H1 (cell line): Measurements from ENCODE around the gene TWIST2. TPM values are rescaled to one million over a fixed set of nuclear protein-coding genes. Genes with fewer than 3 reads are reported as not detected.

Experiments used
- CTCF ChIA-PET: fragments of 300-600 bp; sonication (Branson Sonifier 250); formaldehyde crosslinking; loops from one replicate; lab custom pipeline; 2021; ENCODE audit not compliant: partially characterized antibody; lab: Charles Lee
- POLR2A ChIA-PET: fragments of 300-600 bp; sonication (Branson Sonifier 250); formaldehyde crosslinking; loops from one replicate; lab custom pipeline; 2021; ENCODE audit warnings: inconsistent platforms; ENCODE audit not compliant: partially characterized antibody; lab: Charles Lee
- DNase-seq, 2 experiments: peaks; one replicate each; pipeline versions ENCODE4 v3.0.0 to v3.0.0-alpha.2; 2010 to 2022; ENCODE audit warnings: low spot score in 2 of 2, low read depth in 1 of 2, mixed read lengths in 1 of 2
- FAIRE-seq: peaks from 2 replicates; lab custom pipeline; 2011; peaks lifted over from hg19 to GRCh38; lab: Jason Lieb, UNC
- H2AFZ ChIP-seq: 2 replicates; pipeline ENCODE4 v1.8.1; 2012; ENCODE audit warnings: low read length, inconsistent platforms
- H2AK5ac ChIP-seq: 2 replicates; pipeline ENCODE4 v1.6.1; 2013; ENCODE audit warnings: low read depth, low read length
- H2BK120ac ChIP-seq: replicated peaks from 2 replicates; pipeline ENCODE3; 2013; ENCODE audit warnings: low read depth, low read length, inconsistent platforms
- H2BK12ac ChIP-seq: 2 replicates; pipeline ENCODE4 v1.6.1; 2013; ENCODE audit warnings: low read depth, low read length
- H2BK15ac ChIP-seq: 2 replicates; pipeline ENCODE4 v1.6.1; 2013; ENCODE audit warnings: low read length
- H2BK20ac ChIP-seq: 2 replicates; pipeline ENCODE4 v1.6.1; 2013; ENCODE audit warnings: low read length
- H2BK5ac ChIP-seq: 2 replicates; pipeline ENCODE4 v1.6.1; 2013; ENCODE audit warnings: low read depth, low read length
- H3K14ac ChIP-seq: 2 replicates; pipeline ENCODE4 v1.6.1; 2013; ENCODE audit warnings: inconsistent platforms; ENCODE audit not compliant: insufficient read length
- H3K18ac ChIP-seq: 2 replicates; pipeline ENCODE4 v1.6.1; 2013; ENCODE audit warnings: low read length; ENCODE audit errors: extremely low read depth
- H3K23ac ChIP-seq: 2 replicates; pipeline ENCODE4 v1.6.1; 2013; ENCODE audit warnings: inconsistent platforms; ENCODE audit not compliant: insufficient read length
- H3K23me2 ChIP-seq: 2 replicates; pipeline ENCODE4 v1.6.1; 2013; ENCODE audit warnings: low read depth, low read length
- H3K27ac ChIP-seq: 2 replicates; pipeline ENCODE4 v1.6.1; 2011; ENCODE audit warnings: low read depth, low read length, inconsistent platforms
- H3K27me3 ChIP-seq, 4 experiments: replicated peaks in 1 of 4; 1 replicate in 1 of 4; 2 replicates in 3 of 4; pipeline versions ENCODE4 v1.6.1 to v1.8.1; 2011 to 2013; ENCODE audit warnings: low read length in 3 of 4, mild to moderate bottlenecking in 3 of 4, inconsistent platforms in 2 of 4, mixed read lengths in 2 of 4, moderate library complexity in 1 of 4; ENCODE audit not compliant: control insufficient read depth in 3 of 4, insufficient read depth in 3 of 4; ENCODE audit errors: extremely low read depth in 1 of 4
- H3K36me3 ChIP-seq, 4 experiments: 2 replicates each; pipeline versions ENCODE4 v1.6.1 to v1.8.1; 2011 to 2013; ENCODE audit warnings: mild to moderate bottlenecking in 4 of 4, low read length in 3 of 4, moderate library complexity in 2 of 4, control low read depth in 1 of 4, inconsistent platforms in 1 of 4; ENCODE audit not compliant: insufficient read depth in 4 of 4, control insufficient read depth in 2 of 4
- H3K4ac ChIP-seq: replicated peaks from 2 replicates; pipeline ENCODE3; 2013; ENCODE audit warnings: low read length, low read depth, mixed read lengths, inconsistent platforms; ENCODE audit not compliant: insufficient read length
- H3K4me1 ChIP-seq, 4 experiments: replicated peaks in 1 of 4; 1 replicate in 1 of 4; 2 replicates in 3 of 4; pipeline versions ENCODE4 v1.6.1 to v1.8.1; 2011 to 2013; ENCODE audit warnings: low read length in 3 of 4, inconsistent platforms in 2 of 4, mixed read lengths in 1 of 4; ENCODE audit not compliant: insufficient read depth in 4 of 4, control insufficient read depth in 3 of 4
- H3K4me2 ChIP-seq, 2 experiments: 2 replicates each; pipeline versions ENCODE4 v1.6.1 to v1.8.1; 2011 to 2013; ENCODE audit warnings: low read depth in 2 of 2, low read length in 2 of 2, control low read depth in 1 of 2, inconsistent platforms in 1 of 2, mild to moderate bottlenecking in 1 of 2; ENCODE audit not compliant: insufficient read depth in 1 of 2
- H3K4me3 ChIP-seq, 4 experiments: fragments of 200-600, 300-600 bp in 1 of 4; sonication (generic), shearing (Covaris generic), sonication (Bioruptor Twin) in 1 of 4; 2 replicates each; pipeline versions ENCODE4 v1.5.1 to v1.8.1; 2011 to 2016; ENCODE audit warnings: low read length in 4 of 4, low read depth in 3 of 4, control low read depth in 2 of 4, inconsistent platforms in 2 of 4, mild to moderate bottlenecking in 2 of 4, mixed read lengths in 1 of 4, moderate library complexity in 1 of 4; ENCODE audit not compliant: insufficient read depth in 2 of 4; ENCODE audit errors: extremely low read depth in 1 of 4
- H3K56ac ChIP-seq: replicated peaks from 2 replicates; pipeline ENCODE3; 2013; ENCODE audit warnings: low read depth, mild to moderate bottlenecking, mixed read lengths, low read length, inconsistent platforms; ENCODE audit not compliant: insufficient read length
- H3K79me1 ChIP-seq: 2 replicates; pipeline ENCODE4 v1.6.1; 2013; ENCODE audit warnings: low read depth, low read length, control low read depth
- H3K79me2 ChIP-seq, 2 experiments: 2 replicates each; pipeline versions ENCODE4 v1.6.1 to v1.8.1; 2012 to 2013; ENCODE audit warnings: low read length in 2 of 2, mild to moderate bottlenecking in 2 of 2, inconsistent platforms in 1 of 2; ENCODE audit not compliant: insufficient read depth in 2 of 2, control insufficient read depth in 1 of 2
- H3K9ac ChIP-seq, 4 experiments: replicated peaks in 1 of 4; 1 replicate in 1 of 4; 2 replicates in 3 of 4; pipeline versions ENCODE4 v1.6.1 to v1.8.1; 2011 to 2013; ENCODE audit warnings: low read depth in 3 of 4, low read length in 3 of 4, control low read depth in 2 of 4, mild to moderate bottlenecking in 2 of 4, moderate library complexity in 2 of 4, inconsistent platforms in 1 of 4; ENCODE audit errors: extremely low read depth in 1 of 4
- H3K9me3 ChIP-seq, 2 experiments: 2 replicates each; pipeline versions ENCODE4 v1.6.1 to v1.8.1; 2012 to 2013; ENCODE audit warnings: mild to moderate bottlenecking in 2 of 2, moderate library complexity in 2 of 2, control low read depth in 1 of 2, inconsistent platforms in 1 of 2, low read depth in 1 of 2, low read length in 1 of 2, mixed read lengths in 1 of 2; ENCODE audit not compliant: insufficient read depth in 2 of 2
- H4K20me1 ChIP-seq, 2 experiments: replicated peaks in 1 of 2; 2 replicates each; pipeline versions ENCODE3 to v1.8.1; 2011 to 2013; ENCODE audit warnings: inconsistent platforms in 2 of 2, low read length in 2 of 2, mild to moderate bottlenecking in 1 of 2; ENCODE audit not compliant: insufficient read depth in 2 of 2, control insufficient read depth in 1 of 2
- H4K5ac ChIP-seq: 2 replicates; pipeline ENCODE4 v1.6.1; 2013; ENCODE audit warnings: low read length, low read depth, mixed read lengths, inconsistent platforms; ENCODE audit not compliant: insufficient read length
- H4K8ac ChIP-seq: 2 replicates; pipeline ENCODE4 v1.8.0; 2013; ENCODE audit warnings: mild to moderate bottlenecking, moderate library complexity, low read length, inconsistent platforms; ENCODE audit not compliant: insufficient read depth; ENCODE audit errors: extremely low read depth
- H4K91ac ChIP-seq: replicated peaks from 2 replicates; pipeline ENCODE3; 2013; ENCODE audit warnings: low read length, mixed read lengths, inconsistent platforms; ENCODE audit not compliant: insufficient read length
- FOSL1 ChIP-seq: IDR thresholded peaks from 2 replicates; pipeline ENCODE4 v1.6.1; 2011; ENCODE audit warnings: mild to moderate bottlenecking, low read depth, low read length, moderate library complexity; ENCODE audit not compliant: insufficient read depth
- RXRA ChIP-seq: IDR thresholded peaks from 2 replicates; pipeline ENCODE4 v1.6.1; 2011; ENCODE audit warnings: low read depth, mild to moderate bottlenecking, low read length, moderate library complexity; ENCODE audit not compliant: insufficient read depth
- SAP30 ChIP-seq: fragments of 300-600 bp; sonication (generic); IDR thresholded peaks from 2 replicates; pipeline ENCODE4 v1.7.1; 2012; ENCODE audit warnings: low read length, moderate library complexity, mild to moderate bottlenecking, inconsistent platforms; ENCODE audit not compliant: insufficient read depth, insufficient replicate concordance
- SIX5 ChIP-seq: IDR thresholded peaks from 2 replicates; pipeline ENCODE4 v1.6.1; 2011; ENCODE audit warnings: mild to moderate bottlenecking, low read depth, low read length
- SP4 ChIP-seq: IDR thresholded peaks from 2 replicates; pipeline ENCODE4 v1.6.1; 2012; ENCODE audit warnings: low read length, inconsistent platforms
- SUZ12 ChIP-seq: fragments of 200-600 bp; sonication (generic); IDR thresholded peaks from 2 replicates; pipeline ENCODE4 v1.6.1; 2012; ENCODE audit warnings: mild to moderate bottlenecking, inconsistent platforms, low read length, moderate library complexity, mixed read lengths
- WGBS, 2 experiments: shearing (Covaris generic) in 1 of 2; methylation state at CpG; one replicate each; pipeline versions ENCODE4 v1.1.6 to v1.1.7; 2013 to 2015; ENCODE audit warnings: low lambda C conversion rate in 2 of 2, mixed read lengths in 2 of 2, inconsistent platforms in 1 of 2, low coverage in 1 of 2, missing lambda C conversion rate in 1 of 2; ENCODE audit not compliant: insufficient replicate concordance in 2 of 2, insufficient coverage in 1 of 2, insufficient read length in 1 of 2; ENCODE audit errors: extremely low coverage in 1 of 2, missing lambda C conversion rate in 1 of 2; 5-methylcytosine and 5-hydroxymethylcytosine counted together
- polyA plus RNA-seq, 7 experiments: library from polyadenylated mRNA; depleted of rRNA in 3 of 7; stranded (reverse) in 5 of 7; unstranded in 2 of 7; fragments of >200 nt in 5 of 7; fragments of 200-250 nt in 2 of 7; gene quantifications; 1 replicate in 5 of 7; 2 replicates in 1 of 7; 4 replicates in 1 of 7; pipeline versions ENCODE4 v1.2.1 to v1.2.3, GENCODE V29; 2011 to 2013; ENCODE audit warnings: missing spikeins in 2 of 7, mixed read lengths in 2 of 7
- total RNA-seq: library from RNA; stranded (reverse); fragmentation: NEBNext Ultra II Directional; extraction: Animal tissue kit (Norgen Biotek cat#: 25700); gene quantifications from 2 replicates; pipeline ENCODE4 v1.2.1, GENCODE V29; 2021

Gene TWIST2
- total and polyA plus RNA-seq, 2 of the 8 experiments (the other 6 are each of a cell fraction or from before 2014, with no cell fraction given) = 2.6 to 4.3 TPM

DNA sequence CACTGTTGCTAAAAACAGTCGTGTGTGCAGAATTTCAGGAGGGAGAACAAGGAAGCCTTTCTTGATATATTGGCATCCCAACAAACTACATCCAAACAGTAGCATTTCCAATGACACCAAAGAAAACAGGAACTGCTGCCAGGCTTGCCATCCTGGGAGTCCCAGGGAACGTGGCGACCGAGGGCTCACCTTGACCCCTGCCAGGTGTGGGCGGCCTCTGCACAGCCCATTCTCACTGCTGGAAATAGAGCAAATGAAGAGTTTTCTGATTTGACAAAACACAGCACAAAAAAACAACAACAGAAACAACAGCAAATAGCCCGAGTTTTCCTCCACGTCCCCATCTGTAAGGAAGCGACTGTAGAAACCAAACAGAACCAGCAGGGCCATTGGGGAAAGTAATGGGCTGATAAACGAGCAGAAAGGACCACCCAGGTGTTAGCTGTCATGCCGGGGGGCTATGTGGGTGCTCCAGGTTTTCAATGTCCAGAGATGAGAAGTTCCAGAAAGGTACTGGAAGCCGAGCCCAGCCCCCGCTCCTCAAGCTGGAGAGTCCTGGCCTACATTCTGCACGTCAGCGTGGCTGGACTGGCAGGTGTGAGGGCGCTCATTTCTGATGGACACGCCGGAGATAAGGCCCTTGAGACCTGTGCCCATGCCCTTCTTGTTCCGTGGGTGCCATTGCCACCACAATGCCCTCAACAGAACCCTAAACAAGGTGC, 80.8 kb downstream of the TWIST2 start:
- no peaks in the 10 kb centered on the region for H3K36me3 ChIP-seq
- no peak overlapping the region for H4K5ac ChIP-seq
- FAIRE-seq (no peak), DNase-seq (no peak)
- no peaks in the 10 kb centered on the region for H3K79me1 ChIP-seq
- no peaks in the 10 kb centered on the region for H3K23me2 ChIP-seq
- no peak overlapping the region for H3K9ac ChIP-seq
- H3K14ac ChIP-seq = no peak overlapping the region
- POLR2A ChIA-PET = no interaction called here
- no peak overlapping the region for H3K4ac ChIP-seq
- H4K91ac ChIP-seq = no peak overlapping the region
- no peaks in the 10 kb centered on the region for H3K79me2 ChIP-seq
- H3K27ac ChIP-seq = no peak overlapping the region
- no peak overlapping the region for H3K4me3 ChIP-seq
- CTCF ChIA-PET = no interaction called here
- H2AFZ ChIP-seq = no peak overlapping the region
- no peak overlapping the region for H3K4me2 ChIP-seq
- no peak overlapping the region for H2BK20ac ChIP-seq
- H3K18ac ChIP-seq = no peak overlapping the region
- no peaks in the 10 kb centered on the region for H3K9me3 ChIP-seq
- no peak overlapping the region for H4K8ac ChIP-seq
- H3K4me1 ChIP-seq = no peaks in the 10 kb centered on the region
- no peaks in the 10 kb centered on the region for H4K20me1 ChIP-seq
- H2BK12ac ChIP-seq = no peak overlapping the region
- no peak overlapping the region for H3K23ac ChIP-seq
- WGBS, 2 experiments = 86% methylated on average over 18 of the region's 18 CpGs; no CpG with 5 or more reads in 1 of the 2 experiments
- H2BK120ac ChIP-seq = no peak overlapping the region
- no peak overlapping the region for H2AK5ac ChIP-seq
- no peak overlapping the region for H2BK5ac ChIP-seq
- H3K56ac ChIP-seq = no peak overlapping the region
- H3K27me3 ChIP-seq = no peaks in the 10 kb centered on the region
- H2BK15ac ChIP-seq = no peak overlapping the region
- TF ChIP-seq SUZ12 (no peak), SP4 (no peak), SIX5 (no peak), FOSL1 (no peak), RXRA (no peak), SAP30 (no peak)
